Fibroblast of skin of left quadriceps (primary cell): ENCODE data around the gene ACOXL.

Experiments used
- DNase-seq, 2 experiments: peaks; one replicate each; pipeline ENCODE4 v3.0.0-alpha.2; 2013; ENCODE audit warnings: low read depth in 2 of 2

Gene ACOXL

DNA sequence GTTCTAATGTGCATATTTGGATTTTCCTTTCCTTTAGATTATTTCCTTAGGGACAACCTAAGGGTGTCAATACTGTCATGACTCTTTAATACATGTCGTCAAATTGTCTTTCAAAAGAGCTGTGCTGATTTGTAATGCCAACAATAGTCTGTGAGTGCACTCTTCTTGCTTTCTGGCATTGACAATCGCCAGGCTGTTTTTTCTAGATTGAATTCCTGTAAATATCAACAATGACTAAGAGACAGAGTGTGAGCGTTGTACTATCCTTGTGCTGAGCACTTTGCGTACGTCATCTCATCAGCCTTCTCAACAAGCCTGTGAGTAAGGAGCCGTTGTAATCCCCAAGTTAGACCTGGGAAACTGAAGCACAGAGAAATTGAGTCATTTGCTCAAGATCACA lies 96.0 kb downstream of the ACOXL start:
- no peak for DNase-seq

DNA sequence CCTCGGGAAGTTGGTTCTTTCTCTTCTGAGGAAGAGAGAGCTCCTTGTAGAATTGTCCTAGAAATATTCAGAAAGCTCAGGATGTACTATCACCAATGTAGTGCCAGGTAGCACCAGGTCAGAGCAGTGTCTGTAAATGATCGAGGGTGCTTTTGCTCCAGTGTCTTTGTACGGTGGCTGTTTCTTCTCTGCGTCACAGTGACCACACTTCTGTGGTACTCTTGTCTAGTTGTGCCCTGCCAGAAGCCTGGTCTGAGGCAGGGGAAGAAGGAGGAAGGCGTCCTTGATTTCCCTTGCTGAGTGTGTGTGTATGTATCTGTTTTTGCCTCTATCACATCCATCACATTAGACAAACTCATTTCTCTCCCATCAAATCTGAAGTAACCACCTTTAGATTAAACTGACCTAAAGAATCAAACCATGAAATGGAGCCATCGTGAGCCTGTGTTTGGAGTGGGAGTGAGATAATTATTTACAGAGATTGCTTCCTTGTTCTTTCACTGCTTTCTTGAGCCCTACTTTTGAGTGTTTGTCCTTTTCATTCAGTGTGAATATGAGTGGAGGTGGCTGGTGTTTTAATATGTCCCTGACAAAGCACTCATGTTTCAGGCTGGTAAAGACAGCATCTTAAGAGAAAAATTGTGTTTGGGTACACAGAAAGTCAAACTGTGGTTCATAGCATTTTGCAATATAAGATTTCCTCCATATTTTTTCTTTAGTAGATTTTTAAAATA lies 97.2 kb downstream of the ACOXL start:
- no peak for DNase-seq

DNA sequence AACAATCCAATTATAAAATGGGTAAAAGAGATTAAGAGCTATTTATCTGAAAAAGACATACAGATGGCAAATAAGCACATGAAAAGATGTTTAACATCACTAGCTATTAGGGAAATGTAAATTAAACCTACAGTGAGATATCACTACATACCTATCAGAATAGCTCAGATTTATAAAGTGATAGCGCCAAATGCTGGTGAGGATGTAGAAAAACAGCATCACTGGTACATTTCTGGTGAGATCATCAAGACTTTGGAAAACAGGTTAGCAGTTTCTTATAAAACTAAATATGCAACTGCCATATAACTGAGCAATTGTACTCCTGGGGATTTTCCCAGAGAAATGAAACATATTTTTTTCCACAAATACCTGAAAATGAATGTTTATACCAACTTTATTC lies 100.4 kb downstream of the ACOXL start:
- DNase-seq, result no peak

DNA sequence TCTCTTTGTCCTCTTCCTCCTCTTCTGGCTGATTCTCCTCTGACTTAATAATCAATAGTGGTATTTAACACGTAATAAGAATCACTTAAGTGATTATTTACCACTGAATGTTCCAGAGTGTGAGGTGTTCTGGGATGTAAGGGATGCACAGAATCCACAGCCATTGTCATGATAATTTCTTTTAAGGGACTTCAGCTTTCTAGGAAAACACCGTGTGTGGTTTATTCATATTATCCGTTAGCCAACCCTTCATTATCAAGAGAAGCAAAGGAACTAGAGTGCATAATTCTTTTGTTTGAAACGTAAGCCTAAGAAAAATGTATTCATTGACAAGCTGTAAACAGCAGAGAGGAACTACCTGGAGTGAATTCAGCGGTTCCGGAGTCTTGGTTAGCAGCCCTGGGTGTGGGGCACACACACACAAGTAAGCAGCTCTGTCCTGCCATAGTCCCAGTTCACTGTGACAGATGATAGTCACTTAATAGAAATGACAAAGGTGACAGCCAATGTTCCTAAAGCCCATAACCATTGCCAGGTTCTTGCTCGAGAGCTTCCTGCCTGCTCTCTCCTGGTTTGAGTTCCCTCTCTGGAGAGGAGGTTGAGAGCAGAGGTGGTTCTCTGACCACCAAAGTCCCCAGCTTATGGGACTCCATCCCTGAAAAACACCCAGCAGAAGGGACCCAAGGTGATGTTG lies 101.9 kb downstream of the ACOXL start:
- no peak for DNase-seq

DNA sequence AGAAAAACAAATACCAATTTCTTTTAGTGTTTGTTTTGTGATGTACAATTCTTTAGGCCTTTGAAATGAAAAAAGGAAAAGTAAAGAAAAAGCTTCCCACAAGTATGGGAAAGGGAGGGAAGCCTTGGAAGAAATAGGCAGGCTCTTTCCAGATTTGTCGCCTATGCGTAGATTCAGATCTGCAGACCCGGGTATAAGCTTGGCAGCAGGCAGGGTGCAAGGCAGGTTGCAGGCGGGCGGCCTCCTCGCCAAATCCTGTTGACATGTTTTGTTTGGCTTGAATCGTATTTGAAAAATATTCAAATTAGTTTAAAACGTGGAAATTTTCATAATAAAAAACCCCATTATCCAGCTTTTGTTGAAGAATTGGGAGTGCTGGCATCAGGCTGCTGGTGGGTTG lies 104.3 kb downstream of the ACOXL start:
- DNase-seq, result no peak

DNA sequence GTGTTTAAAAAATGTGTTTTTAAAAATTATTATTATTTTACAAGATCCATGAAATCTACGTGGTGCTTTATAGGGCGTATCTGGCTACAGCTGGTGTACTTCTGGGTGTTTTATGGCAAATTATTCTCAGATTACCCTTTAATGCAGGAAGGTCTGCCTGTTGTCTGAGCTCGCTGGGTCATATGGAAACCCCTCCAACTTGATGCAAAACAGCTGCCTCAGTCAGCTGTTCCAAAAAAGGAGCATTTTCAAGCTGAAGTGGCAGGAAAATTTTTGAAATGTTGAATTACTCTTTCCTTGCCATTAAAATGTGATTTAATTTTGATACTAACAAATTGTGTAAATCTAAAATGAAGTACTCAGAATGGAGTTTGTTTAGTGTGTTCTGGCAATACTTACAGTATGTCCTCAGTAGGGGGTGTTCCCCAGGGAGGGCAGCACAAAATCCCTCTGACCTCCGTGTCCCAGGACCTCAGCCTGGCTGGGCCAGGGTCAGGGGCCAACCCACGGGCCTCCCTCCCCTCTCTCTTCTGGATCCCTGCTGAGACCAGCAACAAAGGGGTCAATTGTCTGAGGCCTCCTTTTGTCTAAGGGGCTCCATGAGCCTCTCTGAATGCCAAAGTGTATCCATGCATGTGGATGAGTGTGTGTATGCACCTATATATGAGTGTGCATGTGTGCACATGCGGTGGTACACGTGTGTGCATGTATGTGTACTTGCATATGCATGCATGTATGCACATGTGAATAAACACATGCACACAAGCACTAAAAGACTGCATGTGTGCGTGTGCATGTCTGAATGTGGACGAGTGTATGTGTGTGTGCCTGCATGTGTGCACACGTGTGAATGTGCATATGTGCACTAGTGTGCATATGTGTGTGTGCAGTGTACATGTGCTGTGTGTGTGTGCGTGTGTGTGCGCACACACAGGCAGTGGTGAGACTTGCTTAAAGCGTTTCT lies 105.4 kb downstream of the ACOXL start:
- no peak for DNase-seq

DNA sequence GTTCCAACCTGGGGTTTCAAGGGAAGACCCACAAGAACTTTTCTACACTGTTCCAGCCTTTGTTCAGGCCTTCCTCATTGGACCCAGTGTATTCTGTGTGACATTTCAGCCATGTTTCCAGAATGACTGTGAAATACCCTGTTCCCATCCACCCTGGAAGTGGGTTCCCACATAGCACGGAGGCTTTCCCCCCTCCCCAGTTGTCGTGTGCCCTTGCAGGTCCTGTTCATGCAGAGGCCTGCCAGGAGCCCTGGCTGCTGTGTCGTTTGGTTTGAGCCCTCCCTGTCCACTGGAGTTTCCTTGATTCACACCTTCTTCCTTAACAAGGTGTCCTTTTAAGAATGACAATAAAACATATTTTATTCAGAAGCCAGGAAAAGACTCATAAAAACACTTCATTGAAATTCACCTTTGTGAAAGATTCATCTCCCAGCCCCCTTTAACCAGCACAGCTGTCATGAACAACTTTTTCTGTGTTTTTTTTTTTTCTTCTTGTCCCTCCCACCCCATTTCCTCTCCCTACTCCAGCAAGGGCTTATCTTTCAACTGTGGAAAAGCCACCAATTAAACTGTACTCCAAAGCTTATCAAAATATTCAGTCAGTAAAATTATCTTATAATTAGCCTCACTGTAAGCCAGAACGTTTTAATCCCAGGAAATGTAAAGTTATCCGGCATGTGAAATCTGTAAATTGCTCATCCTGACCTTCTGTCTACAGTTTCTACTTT lies 106.4 kb downstream of the ACOXL start:
- no peak for DNase-seq

DNA sequence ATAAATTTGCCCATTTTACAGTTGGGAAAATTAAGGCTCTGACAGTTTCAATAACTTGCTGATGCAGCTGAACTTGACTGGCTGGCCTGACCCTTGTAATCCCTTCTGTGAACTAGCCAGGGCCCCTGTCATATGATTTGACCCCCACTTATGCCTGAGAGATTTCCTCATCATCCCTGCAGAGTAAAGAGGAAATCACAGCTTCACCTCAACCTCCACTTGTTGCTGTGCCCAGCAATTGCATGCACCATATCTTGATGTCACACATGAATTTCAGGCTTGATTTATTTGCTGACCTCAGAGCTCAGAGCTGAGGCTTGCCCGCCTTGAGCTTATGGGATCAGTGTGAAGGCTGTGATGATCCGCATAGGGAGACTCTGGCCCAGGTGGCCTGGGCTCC lies 108.1 kb downstream of the ACOXL start:
- DNase-seq, result no peak

DNA sequence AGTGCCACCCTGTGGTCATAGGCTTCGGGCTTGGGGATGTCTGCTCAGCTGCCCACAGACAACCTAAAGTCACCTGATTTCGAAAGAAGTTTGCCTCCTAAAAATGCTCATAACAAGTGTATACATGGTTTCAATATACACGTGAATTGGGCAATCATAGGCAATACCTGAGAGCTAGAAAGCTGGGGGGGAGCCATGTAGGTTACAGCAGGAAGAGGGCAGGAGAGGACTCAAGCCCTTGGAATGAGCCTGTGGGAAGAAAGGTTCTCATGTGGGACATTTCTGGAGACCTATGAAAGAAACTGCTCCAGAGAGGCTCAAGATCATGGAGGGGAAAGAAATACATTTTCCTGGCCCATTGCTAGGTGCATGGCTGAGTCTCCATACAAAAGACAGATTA lies 109.7 kb downstream of the ACOXL start:
- no peak for DNase-seq

DNA sequence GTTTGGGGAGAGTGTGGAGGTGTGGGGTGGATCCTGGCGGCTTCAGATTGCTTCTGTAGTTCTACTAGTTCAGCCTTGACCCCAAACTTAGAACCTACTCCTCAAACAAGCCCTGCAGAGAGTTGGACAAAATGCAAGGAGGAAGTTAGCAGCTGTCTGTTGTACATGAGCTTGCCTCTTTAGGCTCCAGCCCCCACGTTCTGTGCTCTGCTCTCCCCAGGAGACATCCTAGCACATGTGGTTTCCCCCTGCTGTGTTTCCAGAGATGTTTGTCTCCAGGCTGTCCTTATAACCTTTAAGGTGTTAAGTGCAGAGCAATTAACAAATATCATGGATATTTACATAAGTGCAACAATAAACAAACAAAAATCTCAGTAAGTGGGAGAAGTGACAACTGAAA lies 111.1 kb downstream of the ACOXL start:
- DNase-seq, result no peak

DNA sequence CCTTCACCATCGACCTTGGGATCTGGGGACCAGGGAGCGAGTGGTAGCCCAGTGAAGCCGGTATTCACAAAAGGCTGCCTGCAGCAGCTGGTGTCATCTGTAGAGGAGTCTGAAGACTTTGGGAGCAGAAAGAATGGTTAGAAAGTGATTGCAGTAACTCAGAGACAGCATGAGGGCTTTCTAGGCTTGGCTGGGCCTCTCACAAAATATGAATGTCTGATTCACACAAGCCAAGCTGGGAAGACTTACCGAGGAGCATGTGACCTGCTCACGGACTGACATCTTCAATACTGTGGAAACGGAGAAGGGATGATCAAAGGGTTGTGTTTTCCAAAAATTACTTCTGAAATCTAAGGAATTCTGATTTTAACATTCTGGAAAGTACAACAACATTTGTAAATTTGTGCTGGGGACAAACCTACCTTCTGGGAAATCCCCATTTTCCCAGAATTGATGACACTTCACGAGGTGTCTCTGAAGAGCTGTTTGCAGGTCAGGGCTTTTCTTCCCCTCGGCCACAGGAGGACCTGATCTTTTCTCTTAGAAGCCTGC lies 111.7 kb downstream of the ACOXL start:
- no peak for DNase-seq

DNA sequence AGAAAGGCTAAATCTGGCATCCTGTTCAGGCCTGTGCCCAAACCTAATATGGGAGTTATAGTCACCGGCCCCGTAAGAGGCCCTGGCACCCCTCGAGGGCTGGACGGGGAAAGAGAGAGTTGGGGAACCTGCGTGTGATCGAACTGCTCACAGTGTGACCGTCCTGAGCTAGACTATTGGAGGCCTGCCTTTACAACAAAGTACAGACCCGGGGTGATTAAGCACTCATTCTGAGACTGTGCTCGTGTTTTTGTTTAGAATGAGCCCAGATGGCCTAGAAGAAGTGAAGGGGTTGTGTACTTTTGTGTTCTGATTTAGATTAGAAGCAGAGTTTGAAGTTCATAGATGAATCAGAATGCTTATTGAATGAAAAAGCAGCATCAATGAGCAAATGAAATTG lies 115.3 kb downstream of the ACOXL start:
- DNase-seq, result no peak

DNA sequence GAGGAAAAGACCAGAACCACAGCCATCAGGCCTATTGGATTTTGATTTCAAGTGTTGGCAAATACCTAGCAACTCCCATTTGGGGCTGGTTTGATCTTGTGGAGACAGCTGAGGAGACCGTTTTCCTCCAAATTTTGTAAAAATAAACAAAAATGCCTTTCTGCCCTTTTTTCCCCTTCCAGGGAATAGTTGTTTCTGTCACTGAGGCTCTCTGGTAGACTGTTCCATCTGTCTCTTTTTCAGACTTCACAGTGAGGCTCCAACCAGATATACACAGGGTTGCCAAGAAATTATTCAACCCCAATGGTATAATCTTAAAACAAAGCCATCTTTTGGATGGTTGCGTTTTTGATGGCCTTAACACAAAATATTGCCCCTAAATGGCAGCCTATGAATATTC lies 115.7 kb downstream of the ACOXL start:
- DNase-seq, result no peak

DNA sequence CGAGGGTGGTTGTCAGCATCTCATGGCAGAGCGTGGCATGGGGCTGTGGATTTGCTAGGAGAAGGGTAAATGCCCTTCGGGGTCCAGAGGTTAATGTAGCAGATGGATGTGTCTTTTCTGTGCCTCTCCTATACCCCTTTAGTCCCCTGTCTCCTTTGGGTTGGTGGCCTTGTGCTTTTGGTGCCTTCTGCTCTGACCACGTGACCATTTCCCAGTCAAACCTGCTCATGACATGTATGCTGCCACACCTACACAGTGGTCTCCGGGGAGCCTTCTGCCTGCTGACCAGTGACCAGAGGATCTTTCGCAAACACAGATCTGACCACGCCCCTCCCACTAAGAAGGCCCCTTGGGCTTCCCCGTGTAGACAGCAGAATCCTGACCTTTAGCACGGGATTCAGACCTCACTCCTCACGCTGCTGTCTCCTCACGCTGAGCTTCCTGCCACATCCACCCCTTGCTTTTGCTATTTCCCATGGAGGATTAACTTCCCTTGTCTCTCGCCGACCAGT lies 116.2 kb downstream of the ACOXL start:
- no peak for DNase-seq

DNA sequence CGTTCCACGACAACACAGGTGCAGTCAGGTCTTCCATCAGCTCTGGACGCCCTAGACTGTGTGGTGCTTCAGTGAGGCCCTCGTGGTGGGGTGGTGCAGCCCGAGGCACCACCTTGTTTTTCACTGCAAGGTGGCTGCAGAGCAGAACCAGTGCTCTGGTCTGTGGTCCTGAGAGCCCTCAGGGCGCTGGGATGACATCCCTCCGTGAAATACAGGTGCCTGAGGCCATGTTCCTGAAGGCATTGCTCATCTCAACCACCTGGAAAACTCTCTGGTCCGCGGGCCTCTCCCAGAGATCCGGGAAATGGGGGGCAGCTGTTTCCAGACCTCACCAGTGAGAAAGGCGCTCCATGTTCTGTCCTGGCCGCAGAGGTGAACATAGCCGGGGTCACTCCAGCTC lies 119.2 kb downstream of the ACOXL start:
- DNase-seq, result no peak

DNA sequence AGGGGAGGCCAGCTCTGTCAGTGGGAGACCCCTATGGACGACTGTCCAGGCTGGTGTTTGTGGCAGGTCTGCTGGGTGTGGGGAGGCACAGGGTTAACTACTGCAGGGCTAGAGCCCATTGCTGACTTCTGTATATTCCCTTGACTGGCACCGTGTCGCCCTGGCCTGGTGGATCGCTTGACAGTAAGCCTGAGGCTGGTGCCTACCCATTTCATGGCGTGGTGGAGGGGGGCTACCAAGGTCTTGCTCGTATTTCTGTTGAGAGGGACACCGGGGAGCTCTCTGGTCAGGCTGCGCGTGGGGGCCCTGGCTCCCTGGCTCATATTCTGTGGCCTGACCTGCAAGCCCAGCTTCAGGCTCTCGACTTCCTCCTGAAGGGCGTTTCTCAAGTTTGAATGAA lies 119.7 kb downstream of the ACOXL start:
- DNase-seq, result no peak

DNA sequence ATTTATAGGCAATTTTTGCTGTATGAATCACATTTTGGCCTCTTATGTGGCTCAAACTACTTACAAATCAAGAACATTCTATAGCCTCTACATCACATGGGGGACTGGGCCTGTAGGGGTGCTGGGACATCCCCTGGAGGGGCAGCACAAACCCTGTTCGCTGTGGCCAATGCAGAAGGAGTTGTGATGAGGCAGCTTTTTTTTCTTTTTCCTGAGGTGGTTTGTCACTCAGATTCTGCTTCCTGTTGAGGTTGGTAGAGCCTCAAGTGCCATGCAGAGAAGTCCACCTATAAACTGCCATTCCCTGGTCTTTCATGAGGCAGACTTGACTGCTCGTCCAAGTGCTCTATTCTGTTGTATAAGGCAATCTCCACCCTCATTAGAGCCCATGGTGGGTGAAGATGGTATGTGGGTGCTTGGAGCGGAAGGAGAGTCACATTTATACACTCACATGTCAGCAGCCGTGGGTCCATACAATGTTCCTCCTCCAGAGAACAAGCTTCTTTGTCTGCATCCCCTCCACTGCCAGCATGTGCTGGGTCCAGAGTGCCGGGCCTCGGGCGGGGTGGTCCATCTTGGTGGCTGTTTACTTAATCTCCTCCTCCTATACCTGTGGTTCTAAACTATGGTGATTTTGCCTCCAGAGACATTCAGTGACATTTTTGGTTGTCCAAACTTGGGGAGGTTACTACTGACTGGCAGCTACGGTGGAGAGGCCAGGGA lies 120.3 kb downstream of the ACOXL start:
- no peak for DNase-seq

DNA sequence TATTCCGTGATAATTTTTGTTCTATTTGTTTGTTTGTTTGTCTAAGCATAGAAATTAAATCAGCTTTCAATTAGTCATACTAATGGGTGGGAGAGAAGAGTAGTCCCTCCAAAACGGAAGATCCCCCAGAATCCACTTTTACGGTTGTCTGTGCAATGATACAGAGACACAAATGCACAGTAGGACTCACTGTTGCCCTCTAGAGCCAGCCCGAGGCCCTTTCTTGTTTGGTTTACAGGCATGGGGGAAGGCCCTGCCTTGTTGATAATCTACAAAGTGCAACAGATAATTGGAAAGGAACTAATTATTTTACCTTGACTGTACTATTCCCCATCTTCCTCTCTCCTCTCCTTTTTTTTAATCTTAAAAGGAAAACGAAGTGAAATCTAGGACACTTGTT lies 121.1 kb downstream of the ACOXL start:
- no peak for DNase-seq

DNA sequence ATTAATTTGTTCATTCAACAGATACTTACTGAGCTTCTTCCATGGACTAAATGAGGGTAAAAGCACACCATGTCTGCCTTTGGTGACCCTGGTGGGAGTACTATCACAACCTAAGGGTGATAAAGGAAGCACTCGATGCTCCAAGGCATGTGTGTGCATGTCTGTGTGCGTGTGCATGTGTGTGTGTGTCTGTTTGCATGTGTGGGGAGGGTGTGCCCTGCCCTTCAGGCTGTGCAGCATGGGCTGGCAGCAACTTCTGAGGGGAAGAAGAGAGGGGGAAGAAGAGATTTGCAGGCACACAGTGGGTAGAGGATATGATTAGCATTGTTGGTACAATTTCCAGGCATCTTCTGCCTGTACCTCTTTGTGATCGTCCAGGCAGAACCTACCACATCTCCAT lies 121.6 kb downstream of the ACOXL start:
- no peak for DNase-seq

DNA sequence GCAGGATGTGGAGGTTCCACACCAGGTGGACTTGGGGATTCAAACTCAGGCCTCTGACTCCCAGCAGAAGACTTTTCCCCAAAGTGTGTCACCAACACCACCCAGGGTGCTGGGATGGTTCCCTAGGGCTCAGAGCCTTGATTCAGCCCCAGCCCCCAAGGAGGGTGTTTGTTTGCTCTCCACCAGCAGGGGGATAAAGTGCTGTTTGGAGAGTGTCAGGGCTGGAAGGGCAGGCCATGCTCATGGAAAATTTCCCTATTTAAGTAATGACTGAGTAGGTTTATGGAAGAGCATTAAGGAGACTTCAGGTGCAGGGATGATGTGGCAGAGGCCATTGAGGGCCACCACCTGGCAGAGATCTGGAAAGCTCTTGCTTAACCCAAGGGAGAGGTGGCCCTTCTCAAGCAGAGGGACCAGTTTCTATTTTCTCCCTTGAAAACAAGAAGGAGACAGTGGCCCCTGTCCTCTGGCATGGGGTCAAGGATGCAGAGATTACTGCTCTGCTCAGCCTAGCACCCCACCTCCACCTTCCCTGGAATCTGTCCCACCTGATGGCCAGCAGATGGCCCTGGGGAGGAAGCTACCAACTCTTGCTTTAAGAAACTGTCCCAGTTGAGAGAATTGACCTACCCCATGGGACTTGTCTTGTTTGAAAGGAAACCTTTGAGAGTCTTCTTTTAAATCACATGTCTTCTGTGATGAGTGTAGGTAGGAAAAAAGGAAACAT lies 122.1 kb downstream of the ACOXL start:
- DNase-seq, result no peak
